GM12873 (cell line): ENCODE measurements around the gene OTUD5.

Experiments
- CTCF ChIP-seq: IDR thresholded peaks from 2 replicates; pipeline ENCODE4 v1.5.1; 2012; ENCODE audit warnings: low read depth, mild to moderate bottlenecking, moderate library complexity, low read length, control low read depth; ENCODE audit not compliant: insufficient read depth; ENCODE audit errors: missing control alignments

OTUD5 gene, protein sequence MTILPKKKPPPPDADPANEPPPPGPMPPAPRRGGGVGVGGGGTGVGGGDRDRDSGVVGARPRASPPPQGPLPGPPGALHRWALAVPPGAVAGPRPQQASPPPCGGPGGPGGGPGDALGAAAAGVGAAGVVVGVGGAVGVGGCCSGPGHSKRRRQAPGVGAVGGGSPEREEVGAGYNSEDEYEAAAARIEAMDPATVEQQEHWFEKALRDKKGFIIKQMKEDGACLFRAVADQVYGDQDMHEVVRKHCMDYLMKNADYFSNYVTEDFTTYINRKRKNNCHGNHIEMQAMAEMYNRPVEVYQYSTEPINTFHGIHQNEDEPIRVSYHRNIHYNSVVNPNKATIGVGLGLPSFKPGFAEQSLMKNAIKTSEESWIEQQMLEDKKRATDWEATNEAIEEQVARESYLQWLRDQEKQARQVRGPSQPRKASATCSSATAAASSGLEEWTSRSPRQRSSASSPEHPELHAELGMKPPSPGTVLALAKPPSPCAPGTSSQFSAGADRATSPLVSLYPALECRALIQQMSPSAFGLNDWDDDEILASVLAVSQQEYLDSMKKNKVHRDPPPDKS

DNA sequence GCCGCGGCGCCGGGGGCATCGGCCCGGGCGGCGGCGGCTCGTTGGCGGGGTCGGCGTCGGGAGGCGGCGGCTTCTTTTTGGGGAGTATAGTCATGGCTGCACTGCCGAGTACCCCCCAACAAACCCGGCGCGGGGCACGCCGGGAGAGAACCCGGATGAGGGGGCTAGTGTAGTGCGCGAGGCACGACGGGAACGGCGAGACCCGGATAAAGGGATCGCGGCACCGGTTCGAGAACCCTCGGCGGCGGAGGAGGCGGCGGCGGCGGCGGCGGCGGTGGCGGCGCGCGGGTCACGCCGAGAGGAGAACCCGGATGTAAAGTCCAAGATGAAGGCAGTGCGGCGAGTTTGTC, at the start of gene OTUD5:
Gene OTUD5 (minus strand): TSS at position 131 of the 350 bp plus-strand sequence. CDS start 37 bp downstream, at position 94.
- no peak for TF ChIP-seq CTCF

- no peak for TF ChIP-seq CTCF
Observed at GRCh38 chrX:49003696-49004095, 46.3 kb upstream of the OTUD5 start.

DNA sequence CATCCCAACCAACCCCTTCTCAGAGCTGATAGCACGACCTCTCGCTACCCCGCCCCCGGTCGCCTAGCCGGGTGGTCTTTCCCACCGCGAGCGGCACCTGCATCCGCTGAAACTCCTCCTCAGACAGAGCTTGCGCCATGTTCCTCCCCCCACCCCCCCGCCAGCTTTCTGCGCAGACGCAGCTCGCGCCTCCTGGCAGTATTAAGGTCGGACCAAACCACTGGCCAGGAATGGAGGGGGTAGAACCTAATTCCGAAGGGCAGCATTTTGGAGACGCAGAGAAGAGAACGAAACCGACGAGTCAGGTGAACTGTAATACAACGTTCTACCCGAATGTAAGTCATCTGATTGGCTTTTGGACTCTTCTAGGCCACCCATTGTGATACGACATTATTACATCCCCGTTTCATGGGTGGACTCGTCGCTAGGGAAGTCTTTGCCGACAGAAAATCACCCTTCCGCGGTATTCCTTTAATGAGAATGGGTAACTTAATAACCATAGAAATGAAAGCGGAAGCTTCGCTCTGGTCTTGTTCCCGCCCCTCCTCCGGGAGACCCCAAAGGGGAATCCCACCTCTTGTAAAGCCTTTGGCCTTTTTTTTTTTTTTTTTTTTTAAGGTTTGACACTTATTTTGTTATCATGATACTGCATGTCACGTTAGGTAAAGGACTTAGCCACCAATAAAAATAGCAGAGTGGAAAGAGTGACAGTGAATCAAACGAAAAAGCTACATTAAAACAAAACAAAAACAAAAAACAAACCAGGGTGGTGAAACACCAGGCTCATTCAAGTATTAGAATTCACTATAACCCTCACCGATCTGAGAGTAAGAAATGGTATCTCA, 44.9 kb upstream of the OTUD5 start, which contains the start of gene GRIPAP1:
Gene GRIPAP1 (minus strand): TSS at position 174 of the 845 bp plus-strand sequence. CDS start 35 bp downstream, at position 139.
- no peak for TF ChIP-seq CTCF

DNA sequence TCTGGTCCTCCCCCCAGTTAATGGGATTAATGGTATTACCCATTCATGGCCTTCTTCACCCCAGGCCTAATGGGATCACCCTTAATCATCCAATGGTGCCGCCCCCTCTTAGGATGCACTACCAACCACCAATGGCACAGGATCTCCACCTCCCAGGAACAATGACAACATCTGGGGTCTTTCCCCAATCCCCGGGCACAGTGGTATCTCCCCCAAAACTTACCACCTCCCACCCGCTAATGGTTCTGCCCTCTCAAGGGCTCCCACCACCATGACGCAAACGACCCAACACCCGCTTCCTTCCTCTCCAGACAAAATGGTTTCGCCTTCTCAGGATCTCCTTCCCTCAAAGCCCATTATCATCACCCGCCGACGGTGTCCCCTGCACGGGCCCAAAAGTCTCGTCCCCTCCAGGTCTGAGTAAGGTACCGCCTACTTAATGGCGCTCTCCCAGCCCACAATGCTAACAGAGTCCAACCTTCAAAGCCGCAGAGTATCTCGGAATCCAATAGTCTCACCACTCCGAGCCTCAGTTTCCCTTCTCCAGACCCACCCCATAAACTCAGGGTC, 44.2 kb upstream of the OTUD5 start:
- no peak for TF ChIP-seq CTCF

DNA sequence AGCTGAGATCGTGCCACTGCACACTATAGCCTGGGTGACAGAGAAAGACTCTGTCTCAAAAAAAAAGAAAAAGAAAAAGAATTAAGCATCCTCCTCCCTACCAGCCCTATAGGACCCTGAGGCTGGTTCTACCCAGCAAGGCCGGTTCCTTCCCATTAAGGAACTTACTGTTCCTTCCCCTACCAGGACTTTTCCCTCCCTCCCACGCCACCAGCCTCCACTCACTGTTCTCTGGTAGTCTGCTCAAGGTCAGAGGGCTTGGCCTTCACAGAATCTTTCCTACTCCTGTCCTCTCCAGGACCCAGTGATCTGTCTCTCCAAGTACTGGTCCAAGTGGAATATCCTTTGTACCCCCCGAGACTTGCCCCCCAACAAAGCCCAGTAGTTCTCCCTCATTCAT, 43.2 kb upstream of the OTUD5 start:
- TF ChIP-seq CTCF, result no peak

DNA sequence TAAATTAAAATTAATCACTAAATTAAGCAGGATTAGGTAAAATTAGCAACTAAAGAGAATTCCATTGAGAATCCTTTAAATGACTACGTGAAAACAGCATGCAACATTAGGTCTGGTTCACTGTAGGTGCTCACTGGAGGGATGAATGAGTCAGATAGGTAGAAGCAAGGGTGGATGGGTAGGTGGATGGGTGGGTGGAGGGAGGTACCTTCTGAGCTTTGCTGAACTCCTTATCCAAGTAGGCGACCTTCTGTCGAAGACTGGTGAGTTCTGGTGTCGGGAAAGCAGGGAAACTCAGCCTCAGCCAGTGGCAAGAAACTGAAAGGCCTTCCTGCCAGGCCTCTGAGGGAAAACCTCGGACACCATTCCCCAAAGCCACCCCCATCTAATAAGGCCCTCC, 41.6 kb upstream of the OTUD5 start:
- TF ChIP-seq CTCF, result no peak
